Pancreas (tissue), 10 donors: ENCODE measurements around the gene SYAP1. TPM values are rescaled to one million over a fixed set of nuclear protein-coding genes. Genes with fewer than 3 reads are reported as not detected.

Experiments used
- ATAC-seq, 4 donors: fragments of 200-7000 bp; cut with Tn5 transposase; one replicate each; pipeline versions ENCODE4 v1.8.0 to v1.9.1; 2020; ENCODE audit warnings: mild to moderate bottlenecking in 4 of 4, moderate library complexity in 4 of 4
- DNase-seq, 6 donors: peaks; one replicate each; pipeline ENCODE4 v3.0.0-alpha.2; 2020
- FAIRE-seq: peaks from 2 replicates; lab custom pipeline; 2012; peaks lifted over from hg19 to GRCh38; lab: Jason Lieb, UNC
- H3K27ac ChIP-seq, 4 donors: fragments of 200-600 bp; sonication (generic); 1 replicate in 3 of 4; 2 replicates in 1 of 4; pipeline versions ENCODE4 v1.5.0 to v1.8.0; 2020
- H3K27me3 ChIP-seq, 4 donors: fragments of 200-600 bp; one replicate each; pipeline ENCODE4 v1.8.0; 2021
- H3K36me3 ChIP-seq, 3 donors: fragments of 200-600 bp; sonication (generic) in 1 of 3; one replicate each; pipeline versions ENCODE4 v1.5.0 to v1.8.0; 2020 to 2021
- H3K4me1 ChIP-seq, 3 donors: fragments of 200-600 bp; one replicate each; pipeline ENCODE4 v1.8.0; 2021
- H3K4me3 ChIP-seq, 4 donors: fragments of 200-600 bp; sonication (generic) in 2 of 4; one replicate each; pipeline versions ENCODE4 v1.5.0 to v1.8.0; 2020 to 2021
- H3K9me3 ChIP-seq, 4 donors: fragments of 200-600 bp; one replicate each; pipeline ENCODE4 v1.8.0; 2021
- WGBS, 2 donors: extraction: QIAGEN DNeasy Blood & Tissue Kit; methylation state at CpG; one replicate each; pipeline ENCODE4 v1.1.7; 2013; 5-methylcytosine and 5-hydroxymethylcytosine counted together
- intact Hi-C, 3 donors: fragments of 100-400 bp; cut with DNase I; formaldehyde crosslinking; loops; one replicate each; pipeline versions ENCODE4 v1.11.1 to v1.14.2; 2022
- polyA plus RNA-seq, 2 donors: library from polyadenylated mRNA; stranded (reverse); fragments of 200-250 nt; gene quantifications; one replicate each; pipeline ENCODE4 v1.2.3, GENCODE V29; 2013
- total RNA-seq, 6 donors: library from RNA; stranded (reverse); fragmentation: NEBNext Ultra II Directional in 4 of 6; extraction: Animal tissue kit (Norgen Biotek cat#: 25700) in 4 of 6; gene quantifications; one replicate each; pipeline versions ENCODE4 v1.2.1 to v1.2.4, GENCODE V29; 2021 to 2023
- TF ChIP-seq, protein P1 (sequence below), 4 donors: fragments of 200-600 bp; sonication (generic) in 3 of 4; IDR thresholded peaks; one replicate each; pipeline versions ENCODE4 v1.5.0 to v1.8.0; 2021; ENCODE audit warnings: antibody characterized with exemption in 4 of 4
- donor health status: healthy with polysubstance abuse.
- donor health status: DM: no; HTN: no; CAD: no; lungs with moderate emphysema.
- donor health status: DM: no; HTN: no; CAD: no.
- donor health status: control.
- donor health status: control.
- donor health status: Bipolar disorder and iron deficiency.
- donor health status: DM: yes; HTN: yes; CAD: no.
- donor health status: DM: no; HTN: no; CAD: no.
- donor health status: DM: no; HTN: no; CAD: no.
- donor health status: DM: yes; HTN: yes; CAD: no.

Gene SYAP1
- total and polyA plus RNA-seq, 8 donors: 6.4 to 21.5 (median 12.7) TPM

DNA sequence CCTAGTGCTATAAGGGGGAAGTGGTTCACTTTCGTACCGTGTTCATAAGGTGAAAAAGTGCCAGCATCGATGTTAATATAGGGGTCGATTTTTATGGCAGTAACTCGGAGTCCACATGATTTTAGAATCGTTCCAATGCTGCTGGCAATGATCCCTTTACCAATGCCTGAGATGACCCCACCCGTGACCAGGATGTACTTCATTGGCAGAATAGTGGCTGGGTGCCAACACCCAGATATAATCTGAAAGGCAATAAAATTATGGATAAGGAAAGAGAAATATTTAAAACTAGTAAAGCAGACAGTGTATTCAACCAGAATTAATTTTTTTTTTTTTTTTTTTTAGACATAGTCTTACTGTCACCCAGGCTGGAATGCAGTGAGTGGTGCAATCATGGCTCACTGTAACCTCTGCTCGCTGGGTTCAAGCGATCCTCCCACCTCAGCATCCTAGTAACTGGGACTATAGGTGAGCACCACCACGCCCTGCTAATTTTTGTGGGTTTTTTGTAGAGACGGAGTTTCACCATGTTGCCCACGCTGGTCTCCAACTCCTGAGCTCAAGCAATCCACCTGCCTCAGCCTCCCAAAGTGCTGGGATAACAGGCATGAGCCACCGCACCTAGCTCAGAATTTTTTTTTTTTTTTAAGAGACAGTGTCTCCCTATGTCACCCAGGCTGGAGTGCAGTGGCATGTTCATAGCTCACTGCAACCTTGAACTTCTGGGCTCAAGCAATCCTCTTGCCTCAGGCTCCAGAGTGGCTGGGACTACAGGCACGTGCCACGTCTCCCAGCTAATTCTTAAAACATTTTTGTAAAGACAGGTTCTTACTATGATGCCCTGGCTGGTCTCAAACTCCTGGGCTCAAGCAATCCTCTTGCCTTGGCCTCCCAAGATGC is 16.5 kb upstream of the SYAP1 start:
- TF ChIP-seq, protein P1, sequence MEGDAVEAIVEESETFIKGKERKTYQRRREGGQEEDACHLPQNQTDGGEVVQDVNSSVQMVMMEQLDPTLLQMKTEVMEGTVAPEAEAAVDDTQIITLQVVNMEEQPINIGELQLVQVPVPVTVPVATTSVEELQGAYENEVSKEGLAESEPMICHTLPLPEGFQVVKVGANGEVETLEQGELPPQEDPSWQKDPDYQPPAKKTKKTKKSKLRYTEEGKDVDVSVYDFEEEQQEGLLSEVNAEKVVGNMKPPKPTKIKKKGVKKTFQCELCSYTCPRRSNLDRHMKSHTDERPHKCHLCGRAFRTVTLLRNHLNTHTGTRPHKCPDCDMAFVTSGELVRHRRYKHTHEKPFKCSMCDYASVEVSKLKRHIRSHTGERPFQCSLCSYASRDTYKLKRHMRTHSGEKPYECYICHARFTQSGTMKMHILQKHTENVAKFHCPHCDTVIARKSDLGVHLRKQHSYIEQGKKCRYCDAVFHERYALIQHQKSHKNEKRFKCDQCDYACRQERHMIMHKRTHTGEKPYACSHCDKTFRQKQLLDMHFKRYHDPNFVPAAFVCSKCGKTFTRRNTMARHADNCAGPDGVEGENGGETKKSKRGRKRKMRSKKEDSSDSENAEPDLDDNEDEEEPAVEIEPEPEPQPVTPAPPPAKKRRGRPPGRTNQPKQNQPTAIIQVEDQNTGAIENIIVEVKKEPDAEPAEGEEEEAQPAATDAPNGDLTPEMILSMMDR (IDR thresholded peaks at IDR 0.05): no peak
- Histone ChIP-seq H3K27me3 (no peaks in the 10 kb centered on the region), H3K4me1 (no peaks in the 10 kb centered on the region), H3K27ac (no peak overlapping the region), H3K36me3 (no peaks in the 10 kb centered on the region), H3K9me3 (no peaks in the 10 kb centered on the region), H3K4me3 (no peak overlapping the region)
- 88 to 92% methylated on average over 15 of the region's 15 CpGs for WGBS, 2 donors
- ATAC-seq: no peak
- intact Hi-C loops: no loop called here
- FAIRE-seq: no peak
- DNase-seq: no peak

DNA sequence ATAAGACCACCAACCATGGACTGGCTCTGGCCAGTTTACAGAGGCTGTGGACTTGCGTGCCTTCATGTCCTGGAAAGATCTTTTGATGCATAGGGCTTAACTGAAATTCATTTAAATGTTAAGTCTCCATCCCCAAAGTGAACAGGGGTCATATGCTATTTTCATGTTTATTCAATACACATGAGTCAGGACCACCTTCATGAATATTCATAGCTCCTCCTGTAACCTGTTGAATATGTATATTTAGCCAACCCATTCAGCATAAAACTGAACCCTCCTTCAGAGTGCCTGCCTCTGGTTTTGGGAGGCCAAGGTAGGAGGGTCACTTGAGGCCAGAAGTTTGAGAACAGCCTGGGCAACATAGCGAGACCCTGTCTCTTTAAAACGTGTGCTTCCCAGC is 14.0 kb upstream of the SYAP1 start:
- DNase-seq: no peak
- Histone ChIP-seq H3K9me3 (no peaks in the 10 kb centered on the region), H3K4me3 (no peak overlapping the region), H3K36me3 (no peaks in the 10 kb centered on the region), H3K27ac (no peak overlapping the region), H3K4me1 (no peaks in the 10 kb centered on the region), H3K27me3 (no peaks in the 10 kb centered on the region)
- TF ChIP-seq, protein P1 (IDR thresholded peaks at IDR 0.05): no peak
- FAIRE-seq: no peak
- no peak for ATAC-seq
- 85 to 87% methylated on average over 3 of the region's 3 CpGs for WGBS, 2 donors
- intact Hi-C loops: no loop called here

DNA sequence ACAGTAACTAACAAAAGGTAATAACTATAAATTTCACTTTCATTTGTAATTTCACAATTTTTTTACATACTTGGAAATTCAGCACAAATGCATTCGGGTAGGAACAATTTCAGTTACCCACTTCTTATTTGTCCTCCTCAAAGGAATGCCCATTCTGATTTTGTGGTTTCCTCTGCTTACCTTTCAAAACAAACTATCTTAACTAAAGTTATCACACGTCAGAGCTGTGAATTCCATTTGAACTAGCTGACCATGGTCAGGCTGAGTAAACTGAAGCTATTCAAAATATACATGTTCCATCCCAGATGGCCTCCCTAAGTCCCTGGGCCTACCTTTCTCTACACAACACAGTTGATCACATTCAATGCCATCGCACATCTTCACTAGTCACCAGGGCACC is 11.4 kb upstream of the SYAP1 start:
- no peaks in the 10 kb centered on the region for H3K4me1 ChIP-seq
- FAIRE-seq (no peak), DNase-seq (no peak), ATAC-seq (no peak)
- intact Hi-C loops: no loop called here
- 78% methylated on average over 3 of the region's 3 CpGs for WGBS, 2 donors
- H3K9me3 ChIP-seq: no peaks in the 10 kb centered on the region
- no peak overlapping the region for H3K27ac ChIP-seq
- H3K4me3 ChIP-seq: no peak overlapping the region
- TF ChIP-seq, protein P1 (IDR thresholded peaks at IDR 0.05): no peak
- no peaks in the 10 kb centered on the region for H3K36me3 ChIP-seq
- H3K27me3 ChIP-seq: no peaks in the 10 kb centered on the region

DNA sequence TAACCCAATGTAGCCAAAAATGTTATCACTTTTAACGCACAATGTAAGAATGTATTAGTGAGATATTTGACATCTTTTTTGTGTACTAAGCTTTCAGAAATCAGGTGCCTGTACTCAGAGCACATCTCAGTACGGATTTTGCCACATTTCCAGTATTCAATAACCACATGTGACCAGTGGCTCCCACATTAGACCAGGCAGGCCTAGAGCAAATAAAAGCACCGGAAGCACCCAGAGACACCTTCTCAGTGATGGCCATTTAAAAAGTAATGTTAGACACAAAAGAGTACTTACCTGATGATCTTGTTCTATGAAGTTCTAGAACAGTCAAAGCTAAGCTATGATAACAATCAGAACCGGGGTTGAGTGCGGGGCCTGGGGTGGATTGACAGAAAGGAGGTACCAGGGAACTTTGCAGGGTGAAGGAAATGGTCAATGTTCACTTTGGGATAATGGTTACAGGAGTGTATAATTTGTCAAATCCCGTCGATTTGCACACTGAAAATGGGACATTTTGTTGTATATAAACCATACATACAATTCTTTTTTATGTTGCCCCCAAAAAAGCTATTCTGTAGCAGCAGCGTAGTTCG is 8.1 kb upstream of the SYAP1 start:
- TF ChIP-seq, protein P1 (IDR thresholded peaks at IDR 0.05): no peak
- FAIRE-seq (peak; percentile 75), DNase-seq (no peak), ATAC-seq (peak; percentile 14 to 47 (median 32))
- no peaks in the 10 kb centered on the region for H3K9me3 ChIP-seq
- H3K4me1 ChIP-seq: no peaks in the 10 kb centered on the region
- H3K27me3 ChIP-seq: no peaks in the 10 kb centered on the region
- H3K36me3 ChIP-seq: no peaks in the 10 kb centered on the region
- WGBS, 2 donors: 8 to 31% methylated on average over 9 of the region's 9 CpGs
- peak overlapping the region; percentile 51 to 75 (median 58) for H3K4me3 ChIP-seq
- H3K27ac ChIP-seq: peak overlapping the region in 3 of 4 donors; percentile 67 to 86 (median 85)
- intact Hi-C loops: no loop called here
